HG02852 (cell line): ENCODE measurements around the gene SLC7A14.

Experiments
- ATAC-seq: cut with Tn5 transposase; IDR thresholded peaks from one replicate; pipeline ENCODE4 v1.9.1; 2021; ENCODE audit warnings: mild to moderate bottlenecking, moderate library complexity; ENCODE audit not compliant: unreplicated experiment

Gene SLC7A14

DNA sequence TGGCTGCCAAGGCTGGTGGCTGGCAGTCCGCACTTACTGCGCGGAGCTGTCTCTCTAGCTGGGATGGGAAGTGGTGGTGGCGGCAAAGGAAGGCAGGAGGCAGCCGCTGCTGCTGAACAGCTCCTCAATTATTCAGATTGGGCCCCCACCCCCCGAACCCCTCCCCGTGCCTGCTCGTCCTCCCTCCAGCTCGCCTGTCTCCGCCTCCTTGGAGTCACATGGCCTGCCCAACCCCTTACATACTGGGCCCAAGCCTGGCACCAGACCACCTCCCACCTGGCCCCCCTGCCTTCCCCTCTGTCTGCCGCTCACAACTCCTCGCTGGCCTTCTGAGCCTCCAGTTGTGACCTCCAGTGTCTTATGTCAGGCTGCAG, at the start of gene SLC7A14:
Gene SLC7A14, minus strand, starts transcription at position 139 of the 374 bp plus-strand sequence. CDS start 59,139 bp downstream, outside the sequence.
- no peak for ATAC-seq

DNA sequence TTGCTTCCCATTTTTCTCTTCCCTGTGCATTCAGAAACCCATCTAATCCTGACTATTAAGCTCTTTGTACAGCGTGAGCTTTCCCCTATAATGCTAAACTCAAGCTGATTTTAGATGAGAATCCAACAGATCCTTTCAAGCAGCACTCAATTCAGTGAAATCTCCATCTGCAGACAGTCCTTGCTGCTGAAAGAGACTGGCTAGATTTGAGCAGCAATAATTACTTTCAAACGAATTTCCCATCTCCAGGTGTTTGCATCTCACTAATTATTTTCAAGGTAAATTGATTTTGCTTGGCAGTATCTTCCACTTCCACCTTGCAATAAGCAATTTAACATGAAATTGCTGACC, 49.5 kb upstream of the SLC7A14 start:
- ATAC-seq, result no peak

DNA sequence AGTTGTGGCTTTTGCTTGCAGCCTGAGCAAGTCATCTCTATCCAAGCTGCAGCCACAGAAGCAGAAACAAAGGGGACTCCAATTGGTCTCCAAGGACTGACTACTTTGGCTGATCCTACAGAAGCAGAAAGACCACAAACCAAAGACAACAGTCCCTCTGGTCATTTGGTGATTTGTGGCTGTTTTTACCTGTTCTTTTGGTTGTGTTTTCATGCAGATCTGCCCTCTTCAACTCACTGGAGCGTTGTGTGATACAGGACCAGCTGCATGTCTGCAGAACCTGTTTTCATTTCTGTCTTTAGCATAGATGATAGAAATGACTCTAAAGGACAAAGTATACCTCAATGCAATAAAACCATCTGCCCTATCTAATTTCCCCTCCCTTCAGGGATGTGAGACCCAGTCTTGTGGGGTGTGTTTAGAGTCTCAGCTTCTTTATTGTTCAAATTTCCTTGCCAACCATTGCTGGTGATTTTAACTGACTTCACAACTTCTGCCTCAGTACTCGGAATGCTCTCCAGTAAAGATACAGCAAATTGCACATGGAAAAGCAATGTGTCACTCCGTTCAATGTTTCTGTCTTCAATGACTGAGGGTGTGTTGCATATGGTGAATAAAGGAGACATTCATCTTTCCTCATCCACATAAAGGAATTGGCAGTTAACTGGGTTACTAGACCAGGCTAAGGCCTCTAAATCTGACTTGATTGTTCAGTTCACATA, 48.9 kb upstream of the SLC7A14 start:
- ATAC-seq, result peak; percentile 77

DNA sequence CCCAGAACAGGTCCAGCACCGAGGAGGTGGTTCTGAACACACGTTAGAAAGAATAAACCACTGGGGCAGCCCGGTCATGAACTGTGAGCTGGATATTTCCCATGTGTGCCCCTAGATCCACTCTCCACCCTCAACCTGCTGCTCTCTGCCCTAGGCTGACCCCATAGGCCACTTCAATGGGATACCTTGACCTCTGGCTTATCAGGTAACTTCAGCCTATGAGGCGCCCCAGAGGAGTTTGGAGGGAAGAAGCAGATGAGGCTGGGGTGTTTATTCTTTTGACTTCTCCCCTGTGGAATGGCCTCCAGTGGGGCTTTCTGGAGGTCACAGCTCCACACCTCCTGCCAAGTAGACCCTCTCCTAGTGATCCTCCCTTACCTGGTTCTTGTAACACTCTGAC, 47.7 kb upstream of the SLC7A14 start:
- ATAC-seq, result no peak

DNA sequence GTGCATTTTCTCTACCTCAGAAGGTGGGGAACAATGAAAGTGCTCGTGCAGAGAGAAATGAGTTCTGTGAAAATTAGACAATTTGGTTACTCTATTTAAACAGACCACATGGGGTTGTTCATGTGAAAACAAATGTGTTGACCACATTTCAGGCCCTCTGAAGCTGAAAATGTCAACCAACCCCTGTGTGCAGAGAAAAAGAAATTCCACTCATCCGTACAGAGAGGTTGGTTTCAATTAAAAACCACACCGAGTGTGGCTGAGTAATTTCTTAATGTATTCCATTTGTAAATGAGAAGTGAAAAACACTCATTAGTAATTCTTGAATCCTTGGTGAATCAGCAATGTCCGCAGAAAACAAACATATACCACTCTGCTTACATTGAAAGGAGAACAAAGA, 46.9 kb upstream of the SLC7A14 start:
- peak; percentile 78 for ATAC-seq

DNA sequence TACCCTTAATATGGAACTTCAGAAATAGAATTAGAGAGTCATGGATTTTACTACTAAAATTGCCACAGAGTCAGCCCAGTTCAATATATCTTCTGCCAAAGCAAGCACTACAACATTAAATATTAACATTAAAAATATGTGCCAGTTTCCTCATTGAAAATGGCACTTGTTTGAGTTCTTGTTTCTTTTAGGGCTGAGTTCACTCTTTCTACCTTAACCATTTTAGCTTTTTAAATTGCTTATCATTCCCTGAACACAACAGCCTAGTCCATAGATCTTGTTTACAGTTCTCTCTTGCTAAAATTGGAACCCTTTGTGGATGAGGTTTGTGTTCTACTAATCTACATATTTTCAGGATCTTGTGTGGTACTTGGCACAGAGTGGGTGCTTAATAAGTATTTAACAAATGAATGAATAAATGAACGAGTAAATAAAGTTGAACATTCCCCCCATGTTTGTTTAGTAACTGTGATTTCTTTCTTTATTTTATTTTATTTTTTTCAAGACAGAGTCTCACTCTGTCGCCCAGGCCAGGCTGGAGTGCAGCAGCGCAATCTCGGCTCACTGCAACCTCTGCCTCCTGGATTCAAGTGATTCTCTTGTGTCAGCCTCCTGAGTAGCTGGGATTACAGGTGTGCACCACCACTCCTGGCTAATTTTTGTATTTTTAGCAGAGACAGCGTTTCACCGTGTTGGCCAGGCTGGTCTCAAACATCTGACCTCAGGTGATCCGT, 46.0 kb upstream of the SLC7A14 start:
- ATAC-seq, result no peak

DNA sequence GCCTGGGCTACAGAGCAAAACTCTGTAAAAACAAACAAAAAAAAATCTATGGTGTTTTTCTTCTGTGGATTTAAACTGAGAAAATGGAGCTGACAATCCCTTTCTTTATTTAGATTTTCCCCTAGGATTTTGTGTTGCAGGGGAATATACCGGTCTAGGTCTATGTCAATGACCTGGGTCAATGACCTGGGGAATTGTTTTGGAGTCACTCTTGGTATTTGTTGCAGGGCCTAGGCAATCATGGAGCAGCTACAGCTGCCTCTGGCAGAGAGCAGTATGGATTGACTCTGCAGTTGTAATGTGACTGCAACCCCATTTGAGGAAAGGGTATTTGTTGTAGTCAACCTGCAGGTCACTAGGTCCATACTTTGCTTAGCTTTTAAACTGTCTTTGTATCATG, 37.6 kb upstream of the SLC7A14 start:
- ATAC-seq, result no peak

DNA sequence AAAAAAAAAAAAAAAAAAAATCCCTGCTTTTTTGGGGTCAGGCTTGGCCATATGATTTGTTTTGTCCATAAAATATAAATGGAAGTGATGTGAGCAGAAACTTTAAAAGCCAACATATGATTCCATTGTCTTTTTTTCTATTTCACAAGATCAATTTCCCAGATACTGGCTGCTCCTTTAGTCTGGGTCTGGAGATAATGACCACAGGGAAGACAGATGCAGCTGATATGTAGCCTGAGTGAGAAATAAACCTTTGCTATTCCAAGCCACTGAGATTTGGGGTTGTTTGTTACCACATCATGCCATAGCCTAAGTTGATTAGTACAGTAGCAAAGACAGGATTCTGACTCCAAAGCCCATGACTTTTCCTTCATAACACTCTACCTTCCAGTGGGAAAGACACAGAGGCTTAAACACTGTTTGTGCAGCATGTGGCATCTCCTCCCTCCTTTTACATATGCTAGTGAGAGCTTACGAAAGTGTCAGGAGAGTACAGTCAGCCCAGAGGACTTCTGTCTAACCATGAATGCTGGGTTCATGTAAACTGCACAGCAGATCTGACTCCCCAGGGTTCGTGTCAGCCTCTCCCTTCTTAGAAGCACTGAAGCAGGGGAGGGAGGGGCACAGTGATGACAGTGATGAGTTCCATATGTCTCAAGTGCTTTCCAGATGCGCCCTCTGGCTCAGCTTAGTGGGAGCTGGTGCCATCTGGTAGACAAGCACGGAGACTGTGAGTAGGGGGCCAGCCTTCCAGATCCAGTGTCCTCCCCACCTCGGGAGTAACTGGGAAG, 36.7 kb upstream of the SLC7A14 start:
- no peak for ATAC-seq

DNA sequence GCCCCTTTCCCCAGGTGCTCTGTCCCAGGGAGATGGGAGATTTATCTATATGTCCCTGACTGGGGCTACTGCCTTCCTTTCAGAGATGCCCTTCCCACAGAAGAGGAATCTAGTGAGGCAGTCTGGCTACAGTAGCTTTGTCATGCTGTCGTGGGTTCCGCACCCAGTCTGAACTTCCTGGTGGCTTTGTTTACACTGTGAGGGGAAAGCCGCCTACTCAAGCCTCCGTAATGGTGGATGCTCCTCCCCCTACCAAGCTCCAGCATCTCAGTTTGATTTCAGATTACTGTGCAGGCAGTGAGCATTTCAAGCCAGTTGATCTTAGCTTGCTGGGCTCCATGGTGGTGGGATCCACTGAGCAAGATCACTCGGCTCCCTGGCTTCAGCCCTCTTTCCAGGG, 35.4 kb upstream of the SLC7A14 start:
- ATAC-seq, result no peak

DNA sequence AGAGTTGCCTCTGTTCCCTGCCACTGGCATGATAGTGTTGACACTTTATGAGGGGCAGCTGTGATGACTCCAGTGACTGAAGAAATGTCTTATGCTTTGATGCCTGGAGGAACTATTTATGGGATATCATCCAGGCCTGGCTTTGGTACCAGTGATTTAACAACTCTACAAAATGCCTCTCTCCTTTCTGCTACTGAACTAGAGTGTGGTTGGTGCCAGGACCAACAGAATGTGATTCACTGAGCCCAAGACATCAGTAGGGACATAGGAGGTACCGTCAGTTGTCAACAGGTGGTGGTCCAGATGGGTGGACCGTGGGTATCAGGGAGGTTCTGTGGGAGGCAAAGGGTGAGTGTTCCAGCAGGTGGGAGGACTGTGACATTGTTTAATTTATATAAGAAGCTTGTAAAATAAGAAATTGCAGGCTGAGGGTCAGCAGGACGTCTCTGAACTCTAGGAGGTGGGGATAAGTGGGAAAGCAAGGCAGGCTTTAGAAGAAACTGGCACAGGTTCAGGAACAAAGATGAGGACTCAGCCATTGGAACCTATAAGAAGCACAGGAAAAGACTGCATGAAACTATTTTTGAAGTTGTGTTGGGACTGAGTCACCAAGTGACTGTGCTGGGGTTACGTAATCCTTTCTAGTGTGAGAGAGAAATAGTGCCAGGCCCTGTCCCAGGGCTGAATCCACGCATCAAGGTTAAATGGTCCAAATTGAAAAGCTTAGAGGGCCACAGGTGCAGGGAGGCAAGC, 28.5 kb upstream of the SLC7A14 start:
- no peak for ATAC-seq

DNA sequence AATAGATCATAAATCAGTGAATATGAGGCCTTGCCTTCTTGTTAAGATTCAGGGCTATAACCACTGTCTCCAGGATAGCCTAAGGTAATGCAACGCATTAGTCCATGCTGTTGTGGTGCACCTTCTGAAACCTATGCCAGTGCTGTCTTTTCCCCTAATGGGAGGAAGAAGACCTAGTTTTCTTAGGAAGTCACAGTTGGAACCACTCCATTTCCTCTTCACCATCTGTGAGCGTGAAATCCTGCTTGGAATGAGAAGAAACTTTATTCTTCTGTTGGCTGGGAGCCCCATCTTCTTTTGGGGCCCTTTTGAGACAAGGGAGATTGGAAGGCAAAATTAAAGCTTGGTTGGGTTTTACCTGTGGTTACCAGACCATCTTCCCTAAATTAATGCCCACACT, 25.9 kb upstream of the SLC7A14 start:
- ATAC-seq, result no peak

DNA sequence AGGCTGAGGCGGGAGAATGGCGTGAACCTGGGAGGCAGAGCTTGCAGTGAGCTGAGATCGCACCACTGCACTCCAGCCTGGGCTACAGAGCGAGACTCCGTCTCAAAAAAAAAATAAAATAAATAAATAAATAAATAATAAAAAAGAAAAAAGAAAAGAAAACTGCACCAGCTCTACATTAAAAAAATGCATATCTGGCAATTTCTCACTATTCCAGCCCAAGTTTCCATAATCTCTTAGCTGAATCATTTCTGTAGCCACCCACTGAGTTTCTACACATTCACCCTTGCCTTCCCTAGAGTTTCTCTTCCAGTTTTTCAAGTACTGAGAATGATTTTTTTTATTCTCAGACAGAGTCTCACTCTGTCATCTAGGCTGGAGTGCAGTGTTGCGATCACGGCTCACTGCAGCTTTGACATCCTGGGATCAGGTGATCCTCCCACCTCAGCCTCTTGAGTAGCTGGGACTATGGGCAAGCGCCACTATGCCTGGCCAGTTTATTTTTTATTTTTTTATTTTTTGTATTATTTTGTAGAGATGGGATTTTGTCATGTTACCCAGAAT, 24.5 kb upstream of the SLC7A14 start:
- ATAC-seq, result no peak

DNA sequence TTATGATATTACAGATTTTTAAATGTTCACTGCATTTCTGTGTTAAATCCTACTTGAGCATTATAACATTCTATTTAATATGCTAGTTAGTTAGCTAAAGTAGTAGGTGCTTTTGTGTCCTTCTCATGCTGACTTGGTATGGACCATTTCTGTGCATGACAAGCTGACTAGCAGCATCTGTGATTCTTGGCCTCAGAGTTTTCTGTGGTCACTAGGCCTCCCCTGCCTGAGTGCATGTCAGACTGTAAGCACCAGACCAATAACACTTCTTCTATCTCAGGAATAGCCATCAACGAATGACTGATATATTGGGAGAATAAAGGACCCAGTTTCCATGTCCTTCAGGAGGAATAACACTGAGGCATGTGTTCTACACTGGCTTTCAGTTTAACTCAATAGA, 22.6 kb upstream of the SLC7A14 start:
- peak; percentile 51 for ATAC-seq

DNA sequence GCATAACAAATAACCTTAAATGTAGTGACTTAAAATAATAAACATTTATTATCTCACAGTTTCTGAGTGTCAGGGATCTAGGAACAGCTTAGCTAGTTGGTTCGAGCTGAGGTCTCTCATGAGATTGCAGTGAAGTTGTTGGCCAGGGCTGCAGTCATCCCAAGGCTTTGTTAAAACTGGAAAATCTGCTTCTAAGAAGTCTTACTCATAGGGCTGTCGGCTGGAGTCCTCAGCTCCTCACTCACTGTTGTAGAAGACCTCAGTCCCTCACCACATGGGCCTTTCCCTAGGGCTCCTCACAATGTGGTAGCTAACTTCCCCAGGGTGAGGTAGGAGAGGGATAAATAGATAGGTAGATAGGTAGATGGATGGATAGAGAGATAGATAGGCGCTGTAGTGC, 20.8 kb upstream of the SLC7A14 start:
- no peak for ATAC-seq

DNA sequence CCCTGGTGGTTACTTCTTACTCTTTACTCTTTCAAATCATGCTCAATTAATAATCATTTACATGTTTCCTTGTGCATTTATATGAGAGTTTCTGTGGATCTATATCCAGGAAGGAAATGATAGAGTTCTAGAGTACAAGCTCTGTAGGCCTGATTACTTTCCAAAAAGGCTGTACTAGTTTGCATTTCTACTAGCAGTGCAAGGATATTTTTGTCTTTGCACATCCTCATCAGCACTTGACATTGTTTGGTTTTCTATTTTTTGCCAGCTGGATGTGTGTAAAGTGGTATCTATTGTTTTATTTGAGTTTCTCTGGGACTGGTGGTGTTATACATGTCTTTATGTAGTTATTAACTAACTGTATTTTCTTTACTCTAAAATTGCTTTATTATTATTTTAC, 19.6 kb upstream of the SLC7A14 start:
- ATAC-seq, result no peak

DNA sequence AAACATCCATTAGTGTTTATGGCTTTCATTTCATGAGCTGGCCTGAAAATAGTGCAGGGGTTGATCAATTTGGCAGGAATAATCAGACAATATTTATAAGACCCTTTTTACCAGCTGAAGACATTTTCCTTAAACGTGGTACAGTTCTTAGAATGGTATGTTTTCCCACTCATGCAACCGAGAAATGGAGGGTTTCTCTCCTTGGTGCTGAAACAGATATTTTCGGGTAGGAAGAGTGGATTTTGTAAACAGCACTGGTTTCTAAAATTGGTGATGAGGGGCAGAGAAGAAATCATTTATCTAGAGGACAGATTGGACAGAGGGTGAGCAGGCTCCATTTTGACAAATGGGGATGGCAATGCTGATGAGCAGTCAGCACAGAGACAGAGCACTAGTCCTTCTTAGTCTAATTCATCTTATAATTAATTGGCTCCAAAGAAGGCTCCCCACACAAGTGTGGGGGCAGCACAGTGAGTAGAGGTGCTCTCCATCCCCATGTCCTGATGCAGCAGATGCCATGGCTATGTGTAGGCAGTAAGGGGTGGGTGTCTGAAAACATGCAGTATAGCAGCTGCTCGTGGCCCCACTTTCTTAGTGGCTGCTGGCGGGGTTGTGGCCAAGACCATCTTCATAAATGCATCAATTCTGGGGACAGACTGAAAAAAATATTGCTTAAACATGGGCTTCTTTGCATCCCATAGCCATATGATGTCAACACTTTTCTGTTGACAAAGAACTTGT, 18.1 kb upstream of the SLC7A14 start:
- no peak for ATAC-seq

DNA sequence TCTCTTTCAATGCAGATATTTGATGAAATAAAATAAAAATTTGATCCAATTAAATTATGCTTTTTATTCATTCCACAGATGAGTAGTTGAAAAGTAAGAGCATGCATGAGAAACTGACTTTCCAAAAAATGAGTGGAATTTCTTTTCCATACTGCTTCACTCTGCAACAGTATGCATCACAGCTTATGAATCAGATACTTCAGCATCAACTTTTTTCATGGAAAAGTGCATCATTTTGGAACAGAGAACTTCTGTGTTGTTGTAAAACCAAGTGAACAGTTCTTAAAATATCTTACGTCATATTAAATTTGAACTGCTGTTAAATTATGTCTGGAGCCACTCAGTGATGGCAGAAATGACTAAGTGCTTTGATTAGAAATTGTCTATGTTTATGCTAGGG, 16.7 kb upstream of the SLC7A14 start:
- no peak for ATAC-seq

DNA sequence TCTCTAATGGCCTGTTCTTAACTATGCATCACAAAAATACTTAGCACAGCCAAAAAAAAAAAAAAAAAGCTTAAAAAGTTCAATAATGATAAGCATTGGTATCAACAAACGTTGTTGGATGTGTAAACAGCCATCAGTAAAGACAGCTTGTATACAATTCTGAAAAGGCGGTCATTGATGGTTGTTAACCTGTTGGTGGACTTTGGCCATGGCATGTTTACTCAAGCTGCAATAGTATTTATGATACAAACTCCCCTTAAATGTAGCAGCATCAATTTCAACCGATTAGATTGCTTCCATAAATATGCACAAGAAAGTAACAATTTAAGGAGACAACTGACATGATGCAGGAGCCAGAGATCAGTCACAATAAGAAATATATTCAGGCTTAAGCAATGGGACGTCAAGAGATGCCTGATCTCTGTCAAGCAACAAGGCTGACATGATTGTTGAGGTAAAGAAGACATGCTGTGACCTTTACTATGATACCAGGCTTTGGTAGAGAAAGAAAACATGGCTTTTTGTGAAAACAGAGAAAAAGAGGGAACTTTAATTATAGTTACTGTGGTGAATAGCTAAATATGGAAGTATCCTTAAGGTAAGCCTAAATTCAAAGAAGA, 14.2 kb upstream of the SLC7A14 start:
- ATAC-seq, result no peak

DNA sequence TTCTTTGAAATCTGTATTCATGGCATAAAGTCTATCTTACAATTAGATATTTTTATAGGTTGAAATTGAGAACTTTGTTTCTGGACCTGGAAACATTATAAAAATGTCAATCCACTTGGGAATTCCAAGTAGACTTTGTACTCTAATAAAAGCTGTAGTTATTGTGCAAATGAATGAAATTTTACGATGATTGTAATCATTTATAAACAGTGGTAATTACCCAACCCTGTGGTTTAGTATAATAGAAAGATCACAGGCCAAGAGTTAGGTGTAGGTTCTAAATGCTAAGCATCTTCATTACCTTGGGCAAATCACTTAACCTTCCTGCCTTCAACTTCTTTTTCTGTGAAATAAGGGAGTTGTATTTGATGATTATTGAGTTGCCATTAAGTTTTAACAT, 13.2 kb upstream of the SLC7A14 start:
- no peak for ATAC-seq

DNA sequence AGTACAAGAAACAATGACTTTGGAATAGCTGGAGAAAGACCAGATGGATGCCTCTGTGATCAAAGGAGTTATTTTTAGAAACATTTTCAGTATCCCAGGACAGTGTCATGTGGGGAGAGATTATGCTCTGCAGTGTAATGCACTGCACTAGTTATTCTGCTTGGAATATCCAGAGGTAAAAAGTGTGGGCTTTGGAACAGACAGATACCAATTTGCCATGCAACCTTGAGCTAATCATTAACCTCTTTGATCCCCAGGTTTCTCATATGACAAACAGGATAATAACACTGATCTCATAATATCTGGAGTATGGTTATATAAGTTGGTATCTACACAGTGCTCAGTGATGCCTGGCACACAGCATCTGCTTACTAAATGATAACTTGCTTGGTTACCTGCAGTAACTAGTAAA, 12.2 kb upstream of the SLC7A14 start:
- ATAC-seq, result no peak
